Body of pancreas (tissue), 4 donors: Measurements from ENCODE around the gene MCTP1.

Experiments used
- CTCF ChIP-seq, 7 experiments: fragments of 450-650 bp in 4 of 7; fragments of 200-600 bp in 3 of 7; sonication (generic) in 3 of 7; IDR thresholded peaks; one replicate each; pipeline ENCODE4 v1.5.1; 2016 to 2019; ENCODE audit warnings: antibody characterized with exemption in 7 of 7
- POLR2A ChIP-seq, 3 donors: fragments of 450-650 bp; IDR thresholded peaks; one replicate each; pipeline ENCODE4 v1.6.1; 2016; ENCODE audit warnings: antibody characterized with exemption in 3 of 3, mild to moderate bottlenecking in 2 of 3

- TF ChIP-seq CTCF (IDR thresholded peaks at IDR 0.05) (no peak), POLR2A (IDR thresholded peaks at IDR 0.05) (no peak)
These were observed 206.0 kb downstream of the MCTP1 start for GRCh38 chr5:95078868-95079267.
